GM19468 (cell line): Measurements from ENCODE around the gene PPP1R9A.

Experiments
- ATAC-seq: cut with Tn5 transposase; IDR thresholded peaks from one replicate; pipeline ENCODE4 v1.9.1; 2021; ENCODE audit warnings: mild to moderate bottlenecking, moderate library complexity, moderate number of reproducible peaks; ENCODE audit not compliant: unreplicated experiment; ENCODE audit errors: extremely low read depth

The PPP1R9A gene

GRCh38 chr7:94907026-94907810, at the start of gene PPP1R9A:
Gene PPP1R9A (plus strand): TSS chr7:94907594. CDS start chr7:94910114, 2,520 bp downstream.
- no peak for ATAC-seq

GRCh38 chr7:94871132-94871531, 36.3 kb upstream of the PPP1R9A start:
- no peak for ATAC-seq

GRCh38 chr7:94873239-94873638, 34.2 kb upstream of the PPP1R9A start:
- ATAC-seq, result no peak

GRCh38 chr7:94874036-94874785, 33.2 kb upstream of the PPP1R9A start:
- no peak for ATAC-seq

GRCh38 chr7:94875201-94875600, 32.2 kb upstream of the PPP1R9A start:
- no peak for ATAC-seq

GRCh38 chr7:94877731-94878670, 29.4 kb upstream of the PPP1R9A start:
- ATAC-seq, result no peak

GRCh38 chr7:94882891-94883290, 24.5 kb upstream of the PPP1R9A start:
- ATAC-seq, result no peak

- no peak for ATAC-seq
Measured at GRCh38 chr7:94883616-94884015, 23.8 kb upstream of the PPP1R9A start.

- no peak for ATAC-seq
Measured at GRCh38 chr7:94888551-94888950, 18.8 kb upstream of the PPP1R9A start.

- ATAC-seq, result no peak
Measured at GRCh38 chr7:94888995-94889523, 18.3 kb upstream of the PPP1R9A start.

GRCh38 chr7:94890216-94890615, 17.2 kb upstream of the PPP1R9A start:
- ATAC-seq, result no peak

GRCh38 chr7:94893661-94894060, 13.7 kb upstream of the PPP1R9A start:
- no peak for ATAC-seq

GRCh38 chr7:94897541-94897940, 9.9 kb upstream of the PPP1R9A start:
- no peak for ATAC-seq

GRCh38 chr7:94898340-94898739, 9.1 kb upstream of the PPP1R9A start:
- ATAC-seq, result no peak

GRCh38 chr7:94901981-94902380, 5.4 kb upstream of the PPP1R9A start:
- no peak for ATAC-seq

- no peak for ATAC-seq
Measured at GRCh38 chr7:94903971-94904370, 3.4 kb upstream of the PPP1R9A start.

GRCh38 chr7:94904982-94905381, 2.4 kb upstream of the PPP1R9A start:
- no peak for ATAC-seq

GRCh38 chr7:94906065-94906851, 1.1 kb upstream of the PPP1R9A start:
- no peak for ATAC-seq

GRCh38 chr7:94907811-94908322, 473 bp downstream of the PPP1R9A start:
- no peak for ATAC-seq
